Lower leg skin (tissue), 3 donors: ENCODE data around the gene PDLIM3.

ENCODE experiments used
- CTCF ChIP-seq, 3 donors: fragments of 450-650 bp; IDR thresholded peaks; one replicate each; pipeline ENCODE4 v1.5.1; 2016; ENCODE audit warnings: antibody characterized with exemption in 3 of 3, mild to moderate bottlenecking in 3 of 3, moderate library complexity in 2 of 3
- POLR2A ChIP-seq, 2 donors: fragments of 450-650 bp; IDR thresholded peaks; one replicate each; pipeline ENCODE4 v1.6.1; 2016 to 2017; ENCODE audit warnings: antibody characterized with exemption in 2 of 2, mild to moderate bottlenecking in 1 of 2, moderate library complexity in 1 of 2

DNA sequence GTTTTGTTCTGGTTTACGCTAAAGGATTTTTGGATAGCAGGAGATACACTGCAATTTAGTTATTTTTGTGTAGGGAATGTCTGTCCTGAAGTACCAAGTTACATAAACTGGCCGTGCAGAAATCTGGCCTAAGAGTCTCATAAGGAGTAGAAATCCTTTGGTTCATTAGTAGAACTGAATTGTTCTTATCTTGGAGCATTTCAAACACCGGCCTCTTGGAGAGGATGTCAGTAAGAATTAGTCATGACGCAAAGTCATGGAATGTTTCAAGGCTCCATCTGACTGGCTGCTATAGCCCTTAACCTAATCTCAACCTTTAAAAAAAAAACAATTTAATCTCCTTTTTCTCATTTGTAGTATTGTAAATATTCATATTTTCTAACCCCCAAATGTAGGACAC, 15.2 kb downstream of the PDLIM3 start:
- TF ChIP-seq CTCF (IDR thresholded peaks at IDR 0.05), result no peak
- TF ChIP-seq POLR2A (IDR thresholded peaks at IDR 0.05), result no peak
